ENCODE data around the gene LANCL3.

- TF ChIP-seq CTCF (IDR thresholded peaks at IDR 0.05) (no peak), POLR2A (IDR thresholded peaks at IDR 0.05) (no peak), POLR2AphosphoS5 (IDR thresholded peaks at IDR 0.05) (no peak), EP300 (IDR thresholded peaks at IDR 0.05) (no peak)
Measured at GRCh38 chrX:37679230-37679629, 107.8 kb downstream of the LANCL3 start.

Data from stomach (tissue), 4 donors.